ENCODE results near the gene RRAS2. TPM values are rescaled to one million over a fixed set of nuclear protein-coding genes. Genes with fewer than 3 reads are reported as not detected.

Gene RRAS2
- total RNA-seq, 4 donors from 2014 or later: 12.3 to 86.0 (median 41.7) TPM

DNA sequence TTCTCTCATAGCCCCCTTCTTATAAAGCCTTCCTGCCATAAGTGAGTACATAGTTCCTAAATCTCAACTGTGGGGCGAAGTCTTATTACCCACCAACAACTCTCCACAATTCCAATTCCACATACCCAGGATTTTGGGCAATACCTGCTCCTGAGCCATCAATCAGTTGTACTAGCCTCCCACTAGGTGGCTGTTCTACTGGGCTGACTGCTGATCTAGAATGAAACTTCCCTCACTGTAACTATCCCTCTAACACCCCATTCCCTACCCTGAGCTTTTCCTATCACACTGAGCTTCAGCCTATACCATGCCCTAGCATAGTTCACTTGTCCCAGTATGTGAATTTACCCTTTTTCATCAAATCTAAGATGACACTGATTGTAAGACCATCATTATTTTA lies 52.5 kb downstream of the RRAS2 start:
- no peak for DNase-seq
- no peaks in the 10 kb centered on the region for H3K36me3 ChIP-seq
- TF ChIP-seq, protein P1, sequence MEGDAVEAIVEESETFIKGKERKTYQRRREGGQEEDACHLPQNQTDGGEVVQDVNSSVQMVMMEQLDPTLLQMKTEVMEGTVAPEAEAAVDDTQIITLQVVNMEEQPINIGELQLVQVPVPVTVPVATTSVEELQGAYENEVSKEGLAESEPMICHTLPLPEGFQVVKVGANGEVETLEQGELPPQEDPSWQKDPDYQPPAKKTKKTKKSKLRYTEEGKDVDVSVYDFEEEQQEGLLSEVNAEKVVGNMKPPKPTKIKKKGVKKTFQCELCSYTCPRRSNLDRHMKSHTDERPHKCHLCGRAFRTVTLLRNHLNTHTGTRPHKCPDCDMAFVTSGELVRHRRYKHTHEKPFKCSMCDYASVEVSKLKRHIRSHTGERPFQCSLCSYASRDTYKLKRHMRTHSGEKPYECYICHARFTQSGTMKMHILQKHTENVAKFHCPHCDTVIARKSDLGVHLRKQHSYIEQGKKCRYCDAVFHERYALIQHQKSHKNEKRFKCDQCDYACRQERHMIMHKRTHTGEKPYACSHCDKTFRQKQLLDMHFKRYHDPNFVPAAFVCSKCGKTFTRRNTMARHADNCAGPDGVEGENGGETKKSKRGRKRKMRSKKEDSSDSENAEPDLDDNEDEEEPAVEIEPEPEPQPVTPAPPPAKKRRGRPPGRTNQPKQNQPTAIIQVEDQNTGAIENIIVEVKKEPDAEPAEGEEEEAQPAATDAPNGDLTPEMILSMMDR (IDR thresholded peaks at IDR 0.05): no peak
- TF ChIP-seq POLR2AphosphoS5 (IDR thresholded peaks at IDR 0.05) (no peak), EP300 (IDR thresholded peaks at IDR 0.05; ENCODE audit: low read depth) (no peak), POLR2A (IDR thresholded peaks at IDR 0.05) (no peak)
- H3K27me3 ChIP-seq: no peaks in the 10 kb centered on the region
- intact Hi-C loops (cut with DNase I; ENCODE audit: low total_unique reads): no loop called here
- 90 to 100% methylated on average over 1 of the region's 1 CpG for WGBS, 2 donors (ENCODE audit: low coverage in 1 of 2)
- H3K4me3 ChIP-seq: no peak overlapping the region
- in situ Hi-C loops (cut with MboI; ENCODE audit: low pct_ligation_motif_present in 1 of 4, low pct_unique_long_range_greater_than_20kb in 1 of 4, low sequenced_read_pairs in 3 of 4): loop anchor here in 1 of 4 donors (10.0 kb wide), 1 partner anchor 148 kb away; no protein-coding TSS in a partner anchor
- H3K4me1 ChIP-seq: peaks cover 15 to 33% (median 27%) of the 10 kb centered on the region in 4 donors
- no peak overlapping the region for H3K27ac ChIP-seq
- no peaks in the 10 kb centered on the region for H3K9me3 ChIP-seq

DNA sequence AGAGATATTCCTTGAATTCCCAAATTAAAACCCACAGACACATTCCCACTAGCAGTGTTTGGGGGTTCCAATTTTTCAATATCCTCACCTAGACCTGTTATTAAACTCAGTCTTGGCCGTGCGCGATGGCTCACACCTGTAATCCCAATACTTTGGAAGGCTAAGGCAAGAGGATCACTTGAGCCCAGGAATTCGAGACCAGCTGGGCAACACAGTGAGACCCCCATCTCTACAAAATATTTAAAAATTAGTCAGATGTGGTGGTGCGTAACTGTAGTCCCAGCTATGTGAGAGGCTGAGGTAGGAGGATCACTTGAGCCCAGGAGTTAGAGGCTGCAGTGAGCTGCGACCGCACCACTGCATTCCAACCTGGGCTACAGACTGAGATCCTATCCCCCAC lies 53.3 kb downstream of the RRAS2 start:
- H3K36me3 ChIP-seq: no peaks in the 10 kb centered on the region
- no peak for TF ChIP-seq POLR2AphosphoS5 (IDR thresholded peaks at IDR 0.05)
- no peak for DNase-seq
- no peak overlapping the region for H3K4me3 ChIP-seq
- H3K9me3 ChIP-seq: no peaks in the 10 kb centered on the region
- no peaks in the 10 kb centered on the region for H3K27me3 ChIP-seq
- H3K4me1 ChIP-seq: peaks cover 15 to 41% (median 26%) of the 10 kb centered on the region in 4 donors
- in situ Hi-C loops (cut with MboI; ENCODE audit: low pct_ligation_motif_present in 1 of 4, low pct_unique_long_range_greater_than_20kb in 1 of 4, low sequenced_read_pairs in 3 of 4) (loop anchor here in 1 of 4 donors (10.0 kb wide), 1 partner anchor 149 kb away; no protein-coding TSS in a partner anchor), intact Hi-C loops (cut with DNase I; ENCODE audit: low total_unique reads) (no loop called here)
- 96 to 100% methylated on average over 2 to 7 of the region's 7 CpGs for WGBS, 2 donors (ENCODE audit: low coverage in 1 of 2)
- no peak overlapping the region for H3K27ac ChIP-seq

DNA sequence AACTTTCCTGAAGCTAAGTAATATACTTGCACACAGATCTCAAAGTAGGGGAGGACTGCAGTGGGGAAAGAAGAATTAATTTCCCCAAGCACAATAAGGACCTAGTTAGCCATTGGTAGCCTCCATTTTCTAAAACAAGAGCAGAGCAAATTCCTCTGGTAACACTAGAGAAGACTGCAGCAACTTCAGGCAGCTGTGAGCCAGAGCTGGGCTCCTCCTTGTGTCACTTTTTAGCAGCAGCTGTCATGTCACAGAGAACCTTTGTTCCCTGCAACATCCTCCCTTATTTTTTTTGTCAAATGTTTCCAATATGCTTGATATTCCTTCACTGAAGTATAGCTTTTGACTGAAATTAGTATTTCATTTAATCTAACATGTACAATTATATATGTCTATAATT lies 54.4 kb downstream of the RRAS2 start:
- Histone ChIP-seq H3K4me1 (peaks cover 10 to 42% (median 21%) of the 10 kb centered on the region in 4 donors), H3K36me3 (no peaks in the 10 kb centered on the region), H3K4me3 (no peak overlapping the region), H3K9me3 (no peaks in the 10 kb centered on the region), H3K27ac (no peak overlapping the region), H3K27me3 (no peaks in the 10 kb centered on the region)
- in situ Hi-C loops (cut with MboI; ENCODE audit: low pct_ligation_motif_present in 1 of 4, low pct_unique_long_range_greater_than_20kb in 1 of 4, low sequenced_read_pairs in 3 of 4) (loop anchor here in 1 of 4 donors (10.0 kb wide), 1 partner anchor 150 kb away; no protein-coding TSS in a partner anchor), intact Hi-C loops (cut with DNase I; ENCODE audit: low total_unique reads) (loop anchor here (5.0 kb wide), 1 partner anchor 153 kb away; no protein-coding TSS in a partner anchor)
- DNase-seq: no peak
- TF ChIP-seq POLR2A (IDR thresholded peaks at IDR 0.05) (no peak), EP300 (IDR thresholded peaks at IDR 0.05; ENCODE audit: low read depth) (no peak), POLR2AphosphoS5 (IDR thresholded peaks at IDR 0.05) (no peak)
- TF ChIP-seq, protein P1 (IDR thresholded peaks at IDR 0.05): no peak

DNA sequence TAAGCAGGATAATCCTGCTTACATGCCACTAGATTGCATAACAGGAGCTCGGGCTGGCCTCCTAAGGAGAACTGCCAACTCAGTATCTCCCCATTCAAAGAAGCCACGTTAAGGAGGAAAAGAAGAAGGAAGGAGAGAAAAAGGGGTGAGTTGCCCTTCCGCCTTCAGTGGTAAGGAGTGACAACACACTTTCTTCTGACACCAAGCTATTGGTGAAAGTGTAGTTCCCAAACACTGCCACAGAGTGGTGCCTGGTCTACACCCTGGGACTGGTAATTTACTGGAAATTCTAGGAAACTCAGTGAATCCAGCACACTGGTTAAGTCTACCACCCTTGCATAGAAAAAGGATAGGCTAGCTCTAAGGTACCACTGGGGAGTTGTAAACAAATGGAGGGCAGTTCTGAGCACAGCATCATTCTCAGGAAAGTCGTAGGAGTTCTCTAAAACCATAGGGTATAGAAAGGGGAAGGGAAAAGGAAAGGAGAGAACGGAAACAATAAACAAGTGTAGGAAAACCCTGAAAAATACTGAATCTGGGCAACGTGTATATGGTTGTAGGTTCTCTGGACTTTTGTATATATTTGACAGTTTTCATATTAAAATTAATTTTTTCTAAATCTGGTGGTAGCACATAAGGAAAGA lies 58.2 kb downstream of the RRAS2 start:
- in situ Hi-C loops (cut with MboI; ENCODE audit: low pct_ligation_motif_present in 1 of 4, low pct_unique_long_range_greater_than_20kb in 1 of 4, low sequenced_read_pairs in 3 of 4) (loop anchor here in 1 of 4 donors (10.0 kb wide), 1 partner anchor 154 kb away; no protein-coding TSS in a partner anchor), intact Hi-C loops (cut with DNase I; ENCODE audit: low total_unique reads) (loop anchor here (5.0 kb wide), 1 partner anchor 157 kb away; no protein-coding TSS in a partner anchor)
- DNase-seq: peak; percentile 48
- Histone ChIP-seq H3K36me3 (no peaks in the 10 kb centered on the region), H3K4me3 (no peak overlapping the region), H3K4me1 (peaks cover 0 to 18% (median 0%) of the 10 kb centered on the region in 4 donors), H3K27me3 (no peaks in the 10 kb centered on the region), H3K9me3 (no peaks in the 10 kb centered on the region), H3K27ac (no peak overlapping the region)
- 43 to 45% methylated on average over 5 to 6 of the region's 6 CpGs for WGBS, 2 donors (ENCODE audit: low coverage in 1 of 2)
- TF ChIP-seq POLR2AphosphoS5 (IDR thresholded peaks at IDR 0.05): no peak
- TF ChIP-seq, protein P1 (IDR thresholded peaks at IDR 0.05): peak; percentile 67 to 79 (median 70)
- no peak for TF ChIP-seq POLR2A (IDR thresholded peaks at IDR 0.05)
- no peak for TF ChIP-seq EP300 (IDR thresholded peaks at IDR 0.05; ENCODE audit: low read depth)

Measured in transverse colon (tissue), 4 donors.